GM12878 (cell line): ENCODE measurements around the gene SIGLEC11. TPM values are rescaled to one million over a fixed set of nuclear protein-coding genes. Genes with fewer than 3 reads are reported as not detected.
"Not testable (repeated sequence)": the region's sequence is repeated elsewhere in the genome, so short reads cannot be mapped to it uniquely, and the experiment has no call there.

ENCODE experiments used
- ATAC-seq: fragments of 200-7000 bp; cut with Tn5 transposase; 3 replicates; pipeline ENCODE4 v1.9.1; 2020; ENCODE audit warnings: mild to moderate bottlenecking, moderate library complexity
- BruUV-seq: library from RNA; stranded (reverse); fragments of 400-500 nt; replicated peaks from 2 replicates; lab custom pipeline; 2021; lab: Mats Ljungman, UMichigan
- CTCF ChIA-PET: fragments of 300-600 bp; sonication (Branson Sonifier 250); formaldehyde crosslinking; extraction: SDS; loops from one replicate; lab custom pipeline; 2021; ENCODE audit warnings: inconsistent platforms; lab: Yijun Ruan, JAX
- POLR2A ChIA-PET: fragments of 350-600 bp; formaldehyde crosslinking; extraction: SDS; loops from one replicate; lab custom pipeline; 2021; ENCODE audit warnings: inconsistent platforms; lab: Charles Lee
- RAD21 ChIA-PET: fragments of 300-600 bp; sonication (Branson Sonifier 250); formaldehyde crosslinking; loops from one replicate; lab custom pipeline; 2023; ENCODE audit warnings: antibody characterized with exemption; ENCODE audit not compliant: unreplicated experiment; lab: Charles Lee
- SMC1A ChIA-PET: fragments of 300-600 bp; sonication (Branson Sonifier 250); formaldehyde crosslinking; loops from one replicate; lab custom pipeline; 2023; ENCODE audit not compliant: unreplicated experiment, uncharacterized antibody; lab: Charles Lee
- DNase-seq: peaks from one replicate; pipeline ENCODE4 v3.0.0-alpha.2; 2011; ENCODE audit warnings: low read depth, low spot score
- FAIRE-seq: peaks from 3 replicates; lab custom pipeline; 2011; peaks lifted over from hg19 to GRCh38; lab: Jason Lieb, UNC
- H2AFZ ChIP-seq: 2 replicates; pipeline ENCODE4 v1.6.0; 2011; ENCODE audit warnings: low read depth, low read length, control low read depth; ENCODE audit not compliant: control insufficient read depth
- H3K27ac ChIP-seq: 2 replicates; pipeline ENCODE4 v1.5.1; 2011; ENCODE audit warnings: control low read depth; ENCODE audit not compliant: control insufficient read depth, insufficient read depth
- H3K27me3 ChIP-seq, 2 experiments: replicated peaks in 1 of 2; 2 replicates each; pipeline versions ENCODE4 v1.6.0 to v1.6.1; 2011; ENCODE audit warnings: low read length in 1 of 2; ENCODE audit not compliant: control insufficient read depth in 2 of 2, insufficient read depth in 2 of 2
- H3K36me3 ChIP-seq, 2 experiments: 2 replicates each; pipeline ENCODE4 v1.5.1; 2011; ENCODE audit warnings: low read length in 1 of 2; ENCODE audit not compliant: control insufficient read depth in 2 of 2, insufficient read depth in 2 of 2
- H3K4me1 ChIP-seq: 2 replicates; pipeline ENCODE4 v1.6.1; 2011; ENCODE audit warnings: mild to moderate bottlenecking, low read length, moderate library complexity, mixed read lengths; ENCODE audit not compliant: control insufficient read depth, insufficient read depth
- H3K4me2 ChIP-seq: 2 replicates; pipeline ENCODE4 v1.6.0; 2011; ENCODE audit warnings: control low read depth; ENCODE audit not compliant: control insufficient read depth, insufficient read depth
- H3K4me3 ChIP-seq: fragments of 200-600 bp; sonication (generic); 2 replicates; pipeline ENCODE4 v1.5.1; 2016
- H3K79me2 ChIP-seq: 2 replicates; pipeline ENCODE4 v1.6.0; 2011; ENCODE audit warnings: low read length; ENCODE audit not compliant: control insufficient read depth, insufficient read depth
- H3K9ac ChIP-seq: 2 replicates; pipeline ENCODE4 v1.8.0; 2011; ENCODE audit warnings: low read length, control low read depth, mixed read lengths; ENCODE audit not compliant: control insufficient read depth, insufficient read depth
- H3K9me3 ChIP-seq: replicated peaks from 3 replicates; pipeline ENCODE4 v1.5.1; 2011; ENCODE audit warnings: mild to moderate bottlenecking, low read length; ENCODE audit not compliant: control insufficient read depth, insufficient read depth
- H4K20me1 ChIP-seq: 2 replicates; pipeline ENCODE4 v1.6.0; 2011; ENCODE audit not compliant: control insufficient read depth, insufficient read depth
- BMI1 ChIP-seq: fragments of 450-650 bp; IDR thresholded peaks from 2 replicates; pipeline ENCODE4 v1.6.1; 2016; ENCODE audit warnings: mild to moderate bottlenecking, moderate library complexity, borderline replicate concordance
- CBFB ChIP-seq: IDR thresholded peaks from 2 replicates; pipeline ENCODE4 v1.6.1; 2016; ENCODE audit warnings: antibody characterized with exemption, low read depth
- CBX5 ChIP-seq: sonication (generic); IDR thresholded peaks from 2 replicates; pipeline ENCODE4 v1.6.1; 2016; ENCODE audit warnings: low read depth, moderate library complexity, mild to moderate bottlenecking, inconsistent platforms
- EED ChIP-seq: sonication (generic); IDR thresholded peaks from 2 replicates; pipeline ENCODE4 v1.6.1; 2016; ENCODE audit warnings: antibody characterized with exemption, low read depth
- HCFC1 ChIP-seq: fragments of 150-350 bp; IDR thresholded peaks from 2 replicates; pipeline ENCODE4 v1.6.1; 2014; ENCODE audit warnings: low read length
- NFYA ChIP-seq: IDR thresholded peaks from 2 replicates; pipeline ENCODE4 v1.6.1; 2011; ENCODE audit warnings: low read depth, mild to moderate bottlenecking, low read length, improper control_type of control experiment, borderline replicate concordance
- RELA ChIP-seq: fragments of 450-650 bp; IDR thresholded peaks from 2 replicates; pipeline ENCODE4 v1.8.0; 2014; ENCODE audit warnings: borderline replicate concordance; ENCODE audit not compliant: partially characterized antibody
- SRF ChIP-seq, 2 experiments: IDR thresholded peaks; 2 replicates each; pipeline ENCODE4 v1.6.1; 2011; ENCODE audit warnings: low read depth in 2 of 2, low read length in 2 of 2, mild to moderate bottlenecking in 1 of 2, moderate library complexity in 1 of 2
- TCF7 ChIP-seq: IDR thresholded peaks from 2 replicates; pipeline ENCODE4 v1.6.1; 2014; ENCODE audit warnings: antibody characterized with exemption, borderline replicate concordance
- WGBS: methylation state at CpG from one replicate; pipeline ENCODE4 v1.1.6; 2016; ENCODE audit warnings: low lambda C conversion rate; ENCODE audit not compliant: insufficient replicate concordance, insufficient coverage; ENCODE audit errors: missing lambda C conversion rate; 5-methylcytosine and 5-hydroxymethylcytosine counted together
- in situ Hi-C: fragments of 300-500 bp; cut with MboI; formaldehyde crosslinking; loops from 9 replicates; pipeline ENCODE4 v1.14.3; 2018; ENCODE audit warnings: mixed read lengths
- intact Hi-C: fragments of 100-400 bp; cut with micrococcal nuclease; formaldehyde crosslinking; loops from one replicate; pipeline ENCODE4 v1.14.2; 2022; ENCODE audit not compliant: unreplicated experiment
- polyA plus RNA-seq, 11 experiments: library from polyadenylated mRNA; depleted of rRNA in 4 of 11; unstranded in 6 of 11; stranded (reverse) in 5 of 11; fragments of >200 nt; fragmentation: Nextera tagmentation in 4 of 11; fragmentation: Illumina TruSeq in 1 of 11; extraction: Ambion mirVana in 4 of 11; extraction: Trizol in 1 of 11; gene quantifications; 1 replicate in 1 of 11; 2 replicates in 10 of 11; pipeline versions ENCODE4 v1.2.1 to v1.2.3, GENCODE V29; 2011 to 2016; ENCODE audit warnings: inconsistent platforms in 2 of 11, missing spikeins in 2 of 11, low read depth in 1 of 11
- total RNA-seq, 4 experiments: library from RNA; depleted of rRNA in 3 of 4; stranded (reverse); fragments of >200 nt in 3 of 4; fragmentation: Illumina TruSeq in 1 of 4; extraction: Trizol in 1 of 4; gene quantifications; 2 replicates each; pipeline versions ENCODE4 v1.2.1 to v1.2.3, GENCODE V29; 2013 to 2021
- TF ChIP-seq, protein P1 (sequence below): fragments of 450-650 bp; formaldehyde crosslinking; IDR thresholded peaks from 2 replicates; pipeline ENCODE4 v1.4.0; 2022; ENCODE audit warnings: mild to moderate bottlenecking, moderate library complexity
- TF ChIP-seq, protein P2 (sequence below): fragments of 450-650 bp; IDR thresholded peaks from 2 replicates; pipeline ENCODE4 v1.6.1; 2016; ENCODE audit warnings: mild to moderate bottlenecking

SIGLEC11 gene
- total and polyA plus RNA-seq, 10 of the 15 experiments (the other 5 are each of a cell fraction or from before 2014, with no cell fraction given) = not detected

DNA sequence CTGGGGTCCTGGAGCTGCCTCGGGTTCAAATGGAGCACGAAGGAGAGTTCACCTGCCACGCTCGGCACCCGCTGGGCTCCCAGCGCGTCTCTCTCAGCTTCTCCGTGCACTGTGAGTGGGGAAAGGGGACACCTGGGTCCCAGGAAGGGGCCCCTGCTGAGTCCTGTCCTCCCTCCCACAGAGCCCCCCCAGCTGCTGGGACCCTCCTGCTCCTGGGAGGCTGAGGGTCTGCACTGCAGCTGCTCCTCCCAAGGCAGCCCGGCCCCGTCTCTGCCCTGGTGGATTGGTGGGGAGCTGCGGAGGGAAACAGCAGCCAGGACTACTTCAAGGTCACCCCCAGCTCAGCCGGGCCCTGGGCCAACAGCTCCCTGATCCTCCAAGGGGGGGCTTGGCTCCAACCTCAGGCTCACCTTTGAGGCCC, 11.0 kb upstream of the SIGLEC11 start:
- no peaks in the 10 kb centered on the region for H3K36me3 ChIP-seq
- ChIA-PET CTCF (no interaction called here), SMC1A (no interaction called here), RAD21 (no interaction called here), POLR2A (interaction anchor here (0.6 kb wide), 1 partner anchor 129 kb away, joined by 8 read pairs; no protein-coding TSS in a partner anchor)
- no peaks in the 10 kb centered on the region for H3K79me2 ChIP-seq
- no peaks in the 10 kb centered on the region for H3K4me1 ChIP-seq
- H2AFZ ChIP-seq = no peak overlapping the region
- H3K9ac ChIP-seq = no peak overlapping the region
- H3K4me2 ChIP-seq = no peak overlapping the region
- no peak for FAIRE-seq
- no peaks in the 10 kb centered on the region for H3K27me3 ChIP-seq
- H3K9me3 ChIP-seq = no peaks in the 10 kb centered on the region
- DNase-seq = no peak
- no peak overlapping the region for H3K4me3 ChIP-seq
- TF ChIP-seq NFYA (no peak), RELA (no peak), HCFC1 (no peak), CBX5 (no peak), EED (no peak), TCF7 (no peak), CBFB (no peak), BMI1 (no peak), SRF (IDR thresholded peaks at IDR 0.05; ENCODE audit: low read depth in 2 of 2, low read length in 2 of 2) (no peak)
- TF ChIP-seq, protein P1, sequence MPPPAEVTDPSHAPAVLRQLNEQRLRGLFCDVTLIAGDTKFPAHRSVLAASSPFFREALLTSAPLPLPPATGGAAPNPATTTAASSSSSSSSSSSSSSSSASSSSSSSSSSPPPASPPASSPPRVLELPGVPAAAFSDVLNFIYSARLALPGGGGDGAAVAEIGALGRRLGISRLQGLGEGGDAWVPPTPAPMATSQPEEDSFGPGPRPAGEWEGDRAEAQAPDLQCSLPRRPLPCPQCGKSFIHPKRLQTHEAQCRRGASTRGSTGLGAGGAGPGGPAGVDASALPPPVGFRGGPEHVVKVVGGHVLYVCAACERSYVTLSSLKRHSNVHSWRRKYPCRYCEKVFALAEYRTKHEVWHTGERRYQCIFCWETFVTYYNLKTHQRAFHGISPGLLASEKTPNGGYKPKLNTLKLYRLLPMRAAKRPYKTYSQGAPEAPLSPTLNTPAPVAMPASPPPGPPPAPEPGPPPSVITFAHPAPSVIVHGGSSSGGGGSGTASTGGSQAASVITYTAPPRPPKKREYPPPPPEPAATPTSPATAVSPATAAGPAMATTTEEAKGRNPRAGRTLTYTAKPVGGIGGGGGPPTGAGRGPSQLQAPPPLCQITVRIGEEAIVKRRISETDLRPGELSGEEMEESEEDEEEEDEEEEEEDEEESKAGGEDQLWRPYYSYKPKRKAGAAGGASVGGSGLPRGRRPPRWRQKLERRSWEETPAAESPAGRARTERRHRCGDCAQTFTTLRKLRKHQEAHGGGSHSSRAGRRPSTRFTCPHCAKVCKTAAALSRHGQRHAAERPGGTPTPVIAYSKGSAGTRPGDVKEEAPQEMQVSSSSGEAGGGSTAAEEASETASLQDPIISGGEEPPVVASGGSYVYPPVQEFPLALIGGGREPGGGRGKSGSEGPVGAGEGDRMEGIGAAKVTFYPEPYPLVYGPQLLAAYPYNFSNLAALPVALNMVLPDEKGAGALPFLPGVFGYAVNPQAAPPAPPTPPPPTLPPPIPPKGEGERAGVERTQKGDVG (CRISPR knock-in tag) = no peak
- TF ChIP-seq, protein P2, sequence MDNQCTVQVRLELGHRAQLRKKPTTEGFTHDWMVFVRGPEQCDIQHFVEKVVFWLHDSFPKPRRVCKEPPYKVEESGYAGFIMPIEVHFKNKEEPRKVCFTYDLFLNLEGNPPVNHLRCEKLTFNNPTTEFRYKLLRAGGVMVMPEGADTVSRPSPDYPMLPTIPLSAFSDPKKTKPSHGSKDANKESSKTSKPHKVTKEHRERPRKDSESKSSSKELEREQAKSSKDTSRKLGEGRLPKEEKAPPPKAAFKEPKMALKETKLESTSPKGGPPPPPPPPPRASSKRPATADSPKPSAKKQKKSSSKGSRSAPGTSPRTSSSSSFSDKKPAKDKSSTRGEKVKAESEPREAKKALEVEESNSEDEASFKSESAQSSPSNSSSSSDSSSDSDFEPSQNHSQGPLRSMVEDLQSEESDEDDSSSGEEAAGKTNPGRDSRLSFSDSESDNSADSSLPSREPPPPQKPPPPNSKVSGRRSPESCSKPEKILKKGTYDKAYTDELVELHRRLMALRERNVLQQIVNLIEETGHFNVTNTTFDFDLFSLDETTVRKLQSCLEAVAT = no peak
- ATAC-seq = no peak
- BruUV-seq = no TSS peak
- 64% methylated on average over 12 of the region's 12 CpGs for WGBS
- intact Hi-C loops = no loop called here
- no peak overlapping the region for H3K27ac ChIP-seq
- in situ Hi-C loops = no loop called here
- H4K20me1 ChIP-seq = no peaks in the 10 kb centered on the region

DNA sequence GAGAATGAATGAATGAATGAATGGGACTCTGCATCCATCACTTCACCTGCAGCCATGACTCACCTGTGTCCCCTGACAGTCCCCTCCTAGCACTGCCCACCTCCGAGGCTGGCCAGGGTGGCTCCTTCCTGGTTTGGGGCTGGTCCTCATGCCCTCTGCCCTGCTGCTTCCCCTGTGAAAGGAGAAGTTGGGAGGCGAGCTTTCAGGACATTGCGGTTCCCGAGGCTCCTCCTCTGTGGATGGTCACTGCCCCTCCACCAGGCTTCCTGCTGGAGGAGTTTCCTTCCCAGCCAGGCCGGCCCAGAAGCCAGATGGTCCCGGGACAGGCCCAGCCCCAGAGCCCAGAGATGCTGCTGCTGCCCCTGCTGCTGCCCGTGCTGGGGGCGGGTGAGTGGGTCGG, 8.4 kb upstream of the SIGLEC11 start:
- H3K79me2 ChIP-seq, RAD21 ChIA-PET, H3K4me1 ChIP-seq, H3K36me3 ChIP-seq, BruUV-seq, H4K20me1 ChIP-seq, H2AFZ ChIP-seq, H3K4me2 ChIP-seq, CTCF ChIA-PET, H3K4me3 ChIP-seq, SMC1A ChIA-PET, intact Hi-C loops, ATAC-seq, H3K27ac ChIP-seq, DNase-seq, H3K27me3 ChIP-seq, FAIRE-seq, in situ Hi-C loops, H3K9me3 ChIP-seq, H3K9ac ChIP-seq: not testable (repeated sequence)
- POLR2A ChIA-PET = interaction anchor here (0.6 kb wide), 1 partner anchor 847 kb away, joined by 3 read pairs; no protein-coding TSS in a partner anchor
- 0% methylated on average over 4 of the region's 9 CpGs for WGBS
